GM12801 (cell line): Measurements from ENCODE around the gene ITK.

Source experiments
- TF ChIP-seq, protein P1 (sequence below): IDR thresholded peaks from one replicate; pipeline ENCODE4 v1.5.1; 2011; ENCODE audit warnings: control low read depth; ENCODE audit not compliant: insufficient read length; ENCODE audit errors: extremely low read depth

ITK gene

DNA sequence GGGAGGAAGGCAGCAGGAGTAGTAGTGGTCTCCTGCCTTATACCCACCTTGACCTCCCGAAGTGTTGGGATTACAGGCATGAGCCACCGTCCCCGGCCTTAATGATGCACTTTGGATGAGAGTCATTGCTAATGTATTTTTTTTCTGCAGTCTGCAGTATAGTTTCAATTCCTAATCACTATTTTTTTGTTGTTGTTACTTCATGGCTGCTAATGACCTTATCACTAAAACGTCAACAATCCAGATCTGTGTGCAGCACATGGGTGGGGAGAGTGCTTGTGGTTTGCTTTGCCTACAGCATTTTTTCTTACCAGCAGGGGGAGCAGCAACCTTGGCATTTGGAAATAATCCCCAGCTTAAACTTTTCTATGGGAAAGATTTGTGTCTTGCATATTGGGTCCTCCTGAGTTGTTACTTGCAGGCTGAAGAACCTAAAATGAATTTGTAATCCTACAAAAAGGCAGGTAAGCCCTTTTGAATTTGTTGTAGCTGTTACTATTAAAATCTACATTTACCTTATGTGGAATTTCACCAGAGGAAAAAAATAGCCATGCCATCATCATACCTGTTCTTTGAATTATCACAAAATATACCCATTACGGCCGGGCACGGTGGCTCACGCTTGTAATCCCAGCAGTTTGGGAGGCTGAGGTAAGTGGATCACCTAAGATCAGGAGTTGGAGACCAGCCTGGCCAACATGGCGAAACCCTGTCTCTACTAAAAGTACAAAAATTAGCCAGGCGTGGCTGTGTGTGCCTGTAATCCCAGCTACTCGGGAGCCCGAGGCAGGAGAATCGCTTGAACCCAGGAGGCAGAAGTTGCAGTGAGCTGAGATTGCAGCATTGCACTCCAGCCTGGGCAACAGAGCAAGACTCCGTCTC, 31.7 kb upstream of the ITK start:
- TF ChIP-seq, protein P1, sequence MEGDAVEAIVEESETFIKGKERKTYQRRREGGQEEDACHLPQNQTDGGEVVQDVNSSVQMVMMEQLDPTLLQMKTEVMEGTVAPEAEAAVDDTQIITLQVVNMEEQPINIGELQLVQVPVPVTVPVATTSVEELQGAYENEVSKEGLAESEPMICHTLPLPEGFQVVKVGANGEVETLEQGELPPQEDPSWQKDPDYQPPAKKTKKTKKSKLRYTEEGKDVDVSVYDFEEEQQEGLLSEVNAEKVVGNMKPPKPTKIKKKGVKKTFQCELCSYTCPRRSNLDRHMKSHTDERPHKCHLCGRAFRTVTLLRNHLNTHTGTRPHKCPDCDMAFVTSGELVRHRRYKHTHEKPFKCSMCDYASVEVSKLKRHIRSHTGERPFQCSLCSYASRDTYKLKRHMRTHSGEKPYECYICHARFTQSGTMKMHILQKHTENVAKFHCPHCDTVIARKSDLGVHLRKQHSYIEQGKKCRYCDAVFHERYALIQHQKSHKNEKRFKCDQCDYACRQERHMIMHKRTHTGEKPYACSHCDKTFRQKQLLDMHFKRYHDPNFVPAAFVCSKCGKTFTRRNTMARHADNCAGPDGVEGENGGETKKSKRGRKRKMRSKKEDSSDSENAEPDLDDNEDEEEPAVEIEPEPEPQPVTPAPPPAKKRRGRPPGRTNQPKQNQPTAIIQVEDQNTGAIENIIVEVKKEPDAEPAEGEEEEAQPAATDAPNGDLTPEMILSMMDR: no peak

DNA sequence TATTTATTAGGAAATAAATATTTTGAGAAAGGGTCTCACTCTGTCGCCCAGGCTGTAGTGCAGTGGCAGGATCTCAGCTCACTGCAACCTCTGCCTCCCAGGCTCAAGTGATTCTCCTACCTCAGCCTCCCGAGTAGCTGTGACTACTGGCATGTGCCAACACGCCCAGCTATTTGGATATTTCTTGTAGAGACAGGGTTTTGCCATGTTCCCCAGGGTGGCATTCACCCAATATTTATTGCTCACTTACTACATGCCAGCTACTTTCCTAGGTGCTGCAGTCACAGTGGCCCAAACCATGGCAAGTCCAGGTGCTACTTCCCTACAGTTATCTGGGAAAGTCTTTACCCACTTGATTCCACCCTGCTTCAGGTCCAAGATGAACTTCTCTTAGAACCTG, 29.6 kb upstream of the ITK start:
- TF ChIP-seq, protein P1: no peak

DNA sequence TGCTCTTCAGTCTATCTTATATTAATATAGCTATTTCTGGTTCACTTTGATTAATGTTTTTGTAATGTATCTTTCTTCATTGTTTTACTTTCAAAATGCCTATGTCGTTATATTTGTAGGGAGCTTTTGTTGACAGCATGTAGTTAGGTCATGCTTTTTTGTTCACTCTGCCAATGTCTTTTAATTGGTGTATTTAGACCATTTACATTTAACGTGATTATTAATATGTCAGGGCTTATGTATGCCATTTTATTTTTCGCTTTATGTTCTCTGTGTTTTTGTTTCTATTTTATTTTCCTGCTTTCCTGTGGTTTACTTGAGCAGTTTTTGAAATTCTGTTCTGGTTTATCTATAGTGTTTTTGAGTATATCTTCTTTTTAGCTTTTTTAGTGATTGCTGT, 25.3 kb upstream of the ITK start:
- TF ChIP-seq, protein P1: no peak

DNA sequence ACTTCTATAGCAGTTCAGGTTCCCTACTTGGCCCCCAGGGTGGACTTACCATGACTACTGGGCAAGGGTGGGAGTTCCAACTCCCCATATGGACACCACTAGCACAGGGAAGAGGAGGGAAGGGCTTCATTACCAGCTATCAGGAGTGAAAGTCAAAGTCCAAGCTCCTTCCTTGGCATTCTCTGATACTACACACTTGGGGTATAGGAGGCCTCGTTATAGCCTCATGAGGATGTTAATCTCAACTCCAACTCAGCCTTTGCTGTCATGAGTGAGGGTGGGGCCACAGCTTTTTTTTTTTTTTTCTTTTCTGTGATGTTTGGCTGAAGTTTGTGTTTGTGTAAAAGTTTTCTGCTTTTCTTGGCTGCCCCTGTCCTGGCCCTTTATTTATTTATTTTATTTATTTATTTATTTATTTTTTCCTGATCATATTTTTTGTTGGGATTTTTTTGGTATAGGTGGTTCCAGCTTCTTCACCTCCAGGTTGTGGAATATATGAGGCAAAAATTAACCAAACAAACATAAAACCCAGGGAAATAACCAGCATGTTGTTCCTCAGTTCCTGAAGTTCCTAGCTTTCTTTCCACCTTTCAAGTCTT, 23.2 kb upstream of the ITK start:
- TF ChIP-seq, protein P1: no peak

DNA sequence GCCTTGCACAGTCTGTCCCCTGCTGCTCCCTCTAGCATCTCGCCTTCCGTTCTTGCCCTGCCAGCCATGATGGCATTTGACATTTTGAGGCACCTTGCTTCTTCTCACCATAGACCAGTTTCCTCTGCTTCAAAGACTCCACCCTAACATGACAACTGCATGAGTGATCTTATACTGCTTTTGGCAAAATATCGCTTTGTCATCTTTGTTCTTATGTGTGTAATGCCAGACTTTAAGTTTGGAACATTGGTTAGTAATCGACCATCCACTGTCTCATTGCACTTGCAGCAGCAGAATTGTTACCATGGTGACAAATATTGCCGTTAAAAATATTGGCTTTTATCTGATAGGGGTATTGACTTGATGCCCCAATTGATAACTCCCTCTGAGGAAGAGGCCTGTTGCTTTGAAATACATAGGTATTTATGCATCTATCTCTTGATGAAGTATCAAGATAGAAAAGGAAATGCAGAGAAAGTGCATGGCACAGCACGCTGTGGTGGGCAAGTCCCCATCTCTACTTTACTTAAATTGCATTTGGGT, 21.4 kb upstream of the ITK start:
- TF ChIP-seq, protein P1: no peak

DNA sequence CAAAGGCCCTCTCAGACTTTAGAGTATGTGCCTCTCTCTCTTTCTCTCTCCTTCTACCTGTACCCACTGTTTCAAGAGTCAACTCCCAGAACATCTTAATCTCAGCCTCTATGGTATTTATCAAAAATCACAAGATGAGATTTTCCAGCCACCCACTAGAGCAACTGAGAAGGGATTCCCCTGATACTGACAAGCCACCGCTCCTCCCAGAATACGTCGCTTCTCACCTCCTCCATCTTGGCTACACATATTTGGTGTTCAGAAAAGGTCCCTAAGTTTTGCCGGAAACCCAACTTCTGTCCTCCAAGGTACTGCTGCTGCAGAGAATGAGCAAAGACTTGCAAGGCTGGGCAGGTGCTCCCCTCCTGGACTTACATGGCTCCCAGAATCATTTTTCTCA, 20.6 kb upstream of the ITK start:
- TF ChIP-seq, protein P1: no peak

DNA sequence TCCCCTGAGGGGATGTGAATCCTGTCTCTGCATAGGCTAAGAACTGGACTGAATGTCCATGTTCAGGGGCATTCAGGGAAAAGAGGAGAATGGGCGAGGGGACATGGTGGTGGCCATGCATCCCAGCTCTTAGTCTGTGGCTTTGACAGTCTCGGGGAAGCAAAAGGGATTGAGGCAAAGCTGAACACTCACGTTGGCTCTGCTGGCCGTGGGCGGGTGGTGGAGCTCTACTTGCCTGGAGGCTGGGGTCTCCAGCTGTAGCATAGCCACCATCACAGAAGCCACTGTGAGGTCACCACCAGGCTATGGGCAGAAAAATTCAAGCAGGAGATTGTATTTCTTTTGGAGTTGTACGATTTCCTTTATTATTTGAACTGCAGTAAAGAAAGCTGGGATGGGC, 18.6 kb upstream of the ITK start:
- TF ChIP-seq, protein P1: no peak
